Aorta (tissue), 5 donors: ENCODE results near the gene MANSC1. TPM values are rescaled to one million over a fixed set of nuclear protein-coding genes. Genes with fewer than 3 reads are reported as not detected.
A peak's percentile ranks its signal among the peaks of the same experiment; 100 is the strongest.

ENCODE experiments used
- ATAC-seq: fragments of 200-7000 bp; cut with Tn5 transposase; one replicate; pipeline ENCODE4 v1.9.1; 2022; ENCODE audit warnings: moderate library complexity; ENCODE audit not compliant: low FRiP score
- DNase-seq, 2 donors: peaks; one replicate each; pipeline ENCODE4 v3.0.0-alpha.2; 2020
- H3K27ac ChIP-seq, 2 donors: one replicate each; pipeline ENCODE4 v1.5.1; 2013; ENCODE audit warnings: low read length in 2 of 2, mild to moderate bottlenecking in 2 of 2, moderate library complexity in 2 of 2, control low read depth in 1 of 2, inconsistent platforms in 1 of 2, low read depth in 1 of 2
- H3K27me3 ChIP-seq, 2 donors: one replicate each; pipeline ENCODE4 v1.6.1; 2013; ENCODE audit warnings: control low read depth in 1 of 2, low read length in 1 of 2, mild to moderate bottlenecking in 1 of 2, moderate library complexity in 1 of 2; ENCODE audit not compliant: insufficient read depth in 2 of 2, control insufficient read depth in 1 of 2
- H3K36me3 ChIP-seq, 2 donors: one replicate each; pipeline ENCODE4 v1.6.1; 2013; ENCODE audit warnings: control low read depth in 1 of 2, low read length in 1 of 2, mild to moderate bottlenecking in 1 of 2; ENCODE audit not compliant: insufficient read depth in 2 of 2, control insufficient read depth in 1 of 2
- H3K4me1 ChIP-seq, 2 donors: one replicate each; pipeline ENCODE4 v1.6.1; 2013; ENCODE audit warnings: low read length in 2 of 2, control low read depth in 1 of 2, mild to moderate bottlenecking in 1 of 2, moderate library complexity in 1 of 2; ENCODE audit not compliant: insufficient read depth in 2 of 2, control insufficient read depth in 1 of 2
- H3K4me3 ChIP-seq, 2 donors: one replicate each; pipeline ENCODE4 v1.5.1; 2013; ENCODE audit warnings: low read length in 2 of 2, control low read depth in 1 of 2, mild to moderate bottlenecking in 1 of 2
- H3K9me3 ChIP-seq: one replicate; pipeline ENCODE4 v1.6.1; 2013; ENCODE audit warnings: mild to moderate bottlenecking, low read length; ENCODE audit not compliant: control insufficient read depth
- WGBS, 2 donors: extraction: QIAGEN DNeasy Blood & Tissue Kit; methylation state at CpG; one replicate each; pipeline ENCODE4 v1.1.7; 2013; 5-methylcytosine and 5-hydroxymethylcytosine counted together
- intact Hi-C, 2 donors: fragments of 100-400 bp; cut with DNase I; formaldehyde crosslinking; loops; one replicate each; pipeline versions ENCODE4 v1.14.2 to v1.15.0; 2022
- polyA plus RNA-seq, 2 donors: library from polyadenylated mRNA; stranded (reverse); fragments of 200-250 nt; gene quantifications; one replicate each; pipeline ENCODE4 v1.2.3, GENCODE V29; 2013
- total RNA-seq, 2 donors: library from RNA; stranded (reverse); fragmentation: NEBNext Ultra II Directional; extraction: Animal tissue kit (Norgen Biotek cat#: 25700); gene quantifications; one replicate each; pipeline ENCODE4 v1.2.1, GENCODE V29; 2021
- donor health status: healthy with polysubstance abuse.
- donor health status: Bipolar disorder and iron deficiency.
- donor health status: DM: no; HTN: no; CAD: no.
- donor health status: DM: no; HTN: no; CAD: no.
- donor health status: DM: yes; HTN: yes; CAD: no.

Gene MANSC1
- total and polyA plus RNA-seq, 4 donors = 18.8 to 38.1 (median 35.4) TPM

DNA sequence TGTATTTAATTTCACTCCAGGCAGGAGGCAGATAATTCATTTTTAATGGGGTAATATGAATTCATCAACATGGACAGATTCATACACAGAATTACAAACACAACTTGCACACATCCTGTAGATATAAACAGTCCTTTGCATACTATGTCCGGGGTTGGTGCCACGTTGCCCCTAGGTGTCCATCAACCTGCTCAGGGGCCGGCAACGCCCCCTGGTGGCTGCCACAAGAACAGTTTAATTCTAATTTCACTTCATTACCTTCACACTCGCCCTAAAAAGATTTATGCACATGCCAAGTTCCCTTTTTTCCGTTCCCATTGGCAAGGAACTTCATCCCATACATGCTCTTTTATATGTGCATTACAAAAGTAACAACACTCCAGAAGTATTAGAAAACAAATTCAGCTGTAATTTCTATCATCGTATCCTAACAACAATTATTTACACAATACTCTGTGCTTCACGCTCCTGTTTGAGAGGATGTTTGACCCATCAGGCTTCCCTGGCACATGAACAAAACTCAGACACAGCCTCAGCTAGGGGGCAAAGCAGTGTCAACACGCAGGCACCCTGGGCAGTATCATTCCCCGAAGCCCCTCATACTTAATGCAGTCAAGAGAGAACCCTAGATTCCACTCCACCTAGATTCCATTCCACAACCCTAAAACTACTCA, 15.5 kb downstream of the MANSC1 start:
- no peaks in the 10 kb centered on the region for H3K9me3 ChIP-seq
- WGBS, 2 donors = 32 to 35% methylated on average over 10 of the region's 10 CpGs
- ATAC-seq (peak; percentile 73), DNase-seq (peak; percentile 53 to 82)
- H3K27me3 ChIP-seq = no peaks in the 10 kb centered on the region
- intact Hi-C loops = loop anchor here in 1 of 2 donors (5.0 kb wide), 1 partner anchor 67 kb away; the partner anchor contains the start of gene LRP6
- peaks cover 2 to 6% of the 10 kb centered on the region in 2 donors for H3K4me1 ChIP-seq
- H3K27ac ChIP-seq = peak overlapping the region in 1 of 2 donors; percentile 32
- no peak overlapping the region for H3K4me3 ChIP-seq
- H3K36me3 ChIP-seq = peaks cover 0 to 2% of the 10 kb centered on the region in 2 donors

DNA sequence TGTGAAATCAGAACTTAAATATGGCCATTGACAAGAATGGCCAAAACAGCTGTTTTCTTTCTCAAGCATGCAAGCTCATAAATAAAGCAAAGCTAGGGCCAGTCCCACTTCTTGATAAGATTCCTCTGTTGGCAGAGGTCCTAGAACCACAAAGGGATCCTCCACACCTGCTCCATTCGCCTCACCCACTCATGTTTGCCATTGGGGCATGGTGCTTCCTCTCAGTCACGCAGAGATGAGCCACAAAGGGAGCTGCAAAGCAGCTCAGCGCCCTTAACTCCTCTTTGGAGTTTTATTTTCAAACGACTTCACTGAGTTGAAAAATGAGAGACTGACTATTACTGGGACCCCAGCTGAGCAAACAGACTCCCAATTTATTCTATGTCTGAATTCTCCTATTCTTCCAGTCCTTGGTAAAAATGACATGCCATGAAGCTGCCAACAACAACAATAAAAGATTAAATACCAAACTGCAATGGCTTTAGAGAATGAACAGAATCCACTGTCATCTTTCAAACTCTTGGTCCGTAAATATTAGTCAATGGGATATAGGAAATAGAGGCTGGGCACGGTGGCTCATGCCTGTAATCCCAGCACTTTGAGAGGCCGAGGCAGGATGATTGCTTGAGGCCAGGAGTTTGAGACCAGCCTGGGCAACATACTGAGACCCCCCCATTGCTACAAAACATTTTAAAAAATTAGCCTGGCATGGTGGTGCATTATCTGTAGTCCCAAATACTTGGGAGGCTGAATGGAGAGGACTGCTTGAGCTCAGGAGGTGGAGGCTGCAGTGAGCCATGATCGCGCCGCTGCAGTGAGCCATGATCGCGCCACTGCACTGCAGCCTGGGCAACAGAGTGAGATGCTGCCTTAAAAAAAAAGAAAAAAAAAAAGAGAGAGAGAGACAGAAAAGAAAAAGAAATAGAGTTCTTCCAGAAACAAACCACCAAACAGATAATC, 16.4 kb downstream of the MANSC1 start:
- Histone ChIP-seq H3K4me1 (peaks cover under 1 to 6% of the 10 kb centered on the region in 2 donors), H3K36me3 (peaks cover 0 to 2% of the 10 kb centered on the region in 2 donors), H3K27me3 (no peaks in the 10 kb centered on the region), H3K9me3 (no peaks in the 10 kb centered on the region), H3K27ac (peak overlapping the region in 1 of 2 donors; percentile 21), H3K4me3 (no peak overlapping the region)
- 52 to 56% methylated on average over 12 of the region's 12 CpGs for WGBS, 2 donors
- DNase-seq = no peak
- ATAC-seq = no peak
- intact Hi-C loops = loop anchor here in 1 of 2 donors (5.0 kb wide), 1 partner anchor 66 kb away; the partner anchor contains the start of gene LRP6

DNA sequence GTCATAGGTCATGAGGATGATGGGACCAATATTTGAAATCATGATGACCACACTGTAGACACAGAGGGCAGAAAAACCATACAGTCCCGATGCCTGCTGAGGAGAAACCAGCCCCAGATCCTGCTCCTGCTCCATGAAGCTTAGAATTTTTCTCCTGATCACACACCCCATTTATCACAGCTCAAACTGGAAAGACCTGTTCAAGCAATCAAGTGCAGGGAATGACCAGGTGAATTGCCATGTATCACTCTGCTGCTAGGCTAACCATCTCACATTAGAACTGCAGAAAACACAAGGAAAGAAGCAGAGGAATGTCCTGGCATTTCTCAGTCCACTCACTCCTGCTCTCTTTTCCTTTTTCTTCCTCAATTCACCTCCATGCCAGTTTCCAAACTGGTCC, 18.1 kb downstream of the MANSC1 start:
- Histone ChIP-seq H3K27me3 (no peaks in the 10 kb centered on the region), H3K4me1 (peaks cover 0 to 6% of the 10 kb centered on the region in 2 donors), H3K36me3 (peaks cover 0 to 2% of the 10 kb centered on the region in 2 donors), H3K27ac (peak overlapping the region in 1 of 2 donors; percentile 25), H3K9me3 (no peaks in the 10 kb centered on the region), H3K4me3 (no peak overlapping the region)
- DNase-seq (no peak), ATAC-seq (no peak)
- intact Hi-C loops = loop anchor here in 1 of 2 donors (5.0 kb wide), 1 partner anchor 65 kb away; the partner anchor contains the start of gene LRP6
- WGBS, 2 donors = 67 to 76% methylated on average over 1 of the region's 1 CpG

DNA sequence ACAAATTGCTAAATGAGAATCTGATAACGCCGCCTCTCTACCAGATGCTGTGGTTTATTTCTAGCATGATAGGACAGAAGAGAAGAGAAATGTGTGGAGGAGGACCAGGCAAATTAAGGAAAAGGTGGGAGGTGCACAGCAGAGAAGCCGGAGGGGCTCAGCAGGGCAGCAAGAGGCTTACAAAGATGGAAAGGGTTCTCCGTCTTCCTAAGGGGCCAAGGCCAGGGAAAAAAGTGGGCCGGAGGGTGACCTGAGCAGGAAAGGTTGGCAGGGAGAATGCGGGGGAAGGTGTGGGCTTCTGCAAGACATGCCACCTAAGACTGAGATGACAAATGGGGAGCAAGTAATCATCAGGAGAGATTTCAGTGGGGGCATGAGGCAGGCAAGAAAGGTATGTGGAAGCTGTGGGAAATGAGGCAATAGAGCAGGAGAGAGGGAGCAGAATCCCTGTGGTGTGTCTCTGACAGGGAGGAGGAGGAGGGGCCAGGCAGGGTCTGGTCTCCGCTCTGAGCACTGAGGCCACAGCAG, 18.7 kb downstream of the MANSC1 start:
- no peak for DNase-seq
- intact Hi-C loops = loop anchor here in 1 of 2 donors (5.0 kb wide), 1 partner anchor 64 kb away; the partner anchor contains the start of gene LRP6

DNA sequence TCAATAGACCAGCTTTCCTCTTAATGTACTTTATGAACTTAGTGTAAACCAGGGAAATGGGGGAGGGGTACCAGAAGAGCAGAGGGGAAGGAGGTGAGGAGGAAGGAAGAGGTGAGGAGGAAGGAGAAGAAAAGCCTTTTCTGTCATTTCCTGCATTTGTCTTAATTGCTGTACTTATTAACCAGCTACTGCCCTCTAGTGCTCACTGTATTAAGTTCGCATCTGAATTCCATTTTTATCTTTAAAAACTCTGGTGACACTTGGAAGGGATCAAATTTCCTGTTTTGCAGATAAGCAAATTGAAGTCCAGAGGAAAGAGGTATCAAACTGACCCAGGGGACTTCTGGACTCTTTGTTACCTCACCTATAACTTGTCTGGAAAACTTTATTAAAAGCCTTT, 22.2 kb downstream of the MANSC1 start:
- WGBS, 2 donors = 1 to 3% methylated on average over 1 of the region's 1 CpG

More for the DNA sequence above, 18.7 kb downstream of the MANSC1 start:
- WGBS, 2 donors = 91 to 92% methylated on average over 7 of the region's 7 CpGs
- Histone ChIP-seq H3K27ac (no peak overlapping the region), H3K27me3 (no peaks in the 10 kb centered on the region), H3K9me3 (no peaks in the 10 kb centered on the region), H3K4me1 (peaks cover 0 to 6% of the 10 kb centered on the region in 2 donors), H3K36me3 (peaks cover 0 to 2% of the 10 kb centered on the region in 2 donors), H3K4me3 (no peak overlapping the region)
- no peak for ATAC-seq

DNA sequence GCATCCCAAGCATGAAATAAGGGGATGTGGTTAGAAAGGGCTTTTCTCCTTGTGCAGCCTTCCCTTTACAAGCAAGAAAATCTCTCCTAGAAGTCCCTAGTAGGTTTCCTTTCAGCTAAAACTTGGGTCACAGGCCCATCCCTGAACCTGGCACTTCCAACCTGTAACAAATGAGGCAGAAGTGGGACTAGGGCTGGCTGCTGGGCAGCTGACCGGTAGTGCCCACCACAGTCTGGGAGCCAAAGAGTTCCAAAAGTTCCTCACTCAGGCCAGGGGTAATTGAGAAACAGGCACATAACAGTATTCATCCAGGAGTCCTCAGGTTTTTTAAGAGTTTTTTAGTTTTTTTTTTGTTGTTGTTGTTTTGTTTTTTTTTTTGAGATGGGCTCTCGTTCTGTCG, 23.8 kb downstream of the MANSC1 start:
- intact Hi-C loops = loop anchor here (2.0 to 10.0 kb wide), 3 partner anchors 61 to 244 kb away; partner anchors contain the start of gene LRP6 (in 1 of the 2)
- Histone ChIP-seq H3K4me3 (no peak overlapping the region), H3K27ac (no peak overlapping the region), H3K4me1 (no peaks in the 10 kb centered on the region), H3K27me3 (no peaks in the 10 kb centered on the region), H3K36me3 (peaks cover 0 to 4% of the 10 kb centered on the region in 2 donors), H3K9me3 (no peaks in the 10 kb centered on the region)
- DNase-seq (no peak), ATAC-seq (no peak)
- 86 to 95% methylated on average over 3 of the region's 3 CpGs for WGBS, 2 donors

More for the DNA sequence above, 22.2 kb downstream of the MANSC1 start:
- Histone ChIP-seq H3K4me1 (no peaks in the 10 kb centered on the region), H3K4me3 (no peak overlapping the region), H3K36me3 (peaks cover 0 to 4% of the 10 kb centered on the region in 2 donors), H3K27ac (no peak overlapping the region), H3K9me3 (no peaks in the 10 kb centered on the region), H3K27me3 (no peaks in the 10 kb centered on the region)
- DNase-seq (no peak), ATAC-seq (peak; percentile 68)
- intact Hi-C loops = loop anchor here (2.0 to 10.0 kb wide), 3 partner anchors 63 to 246 kb away; partner anchors contain the start of gene LRP6 (in 1 of the 2)

DNA sequence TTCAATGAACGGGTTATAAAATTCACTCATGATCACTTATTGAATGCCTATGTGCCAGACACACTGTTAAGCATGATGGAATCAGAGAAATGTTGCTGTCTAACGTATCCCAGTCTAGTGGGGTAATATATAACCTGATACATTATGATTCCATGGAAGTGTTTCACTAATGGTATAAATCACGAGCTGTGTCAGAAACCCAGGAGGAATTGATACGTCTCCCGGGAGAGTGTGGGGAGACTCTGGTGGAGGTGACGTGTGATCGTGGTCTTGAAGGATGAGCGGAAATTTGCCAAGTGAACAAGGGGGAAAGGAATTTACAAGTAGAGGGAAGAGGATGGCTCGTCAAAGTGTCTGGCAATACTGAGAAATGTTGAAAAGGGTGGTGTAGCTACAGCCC, 26.5 kb downstream of the MANSC1 start:
- H3K9me3 ChIP-seq = no peaks in the 10 kb centered on the region
- intact Hi-C loops = loop anchor here in 1 of 2 donors (10.0 kb wide), 1 partner anchor 59 kb away; the partner anchor contains the start of gene LRP6
- DNase-seq (no peak), ATAC-seq (no peak)
- H3K36me3 ChIP-seq = peaks cover 0 to 2% of the 10 kb centered on the region in 2 donors
- no peak overlapping the region for H3K27ac ChIP-seq
- H3K27me3 ChIP-seq = no peaks in the 10 kb centered on the region
- no peaks in the 10 kb centered on the region for H3K4me1 ChIP-seq
- WGBS, 2 donors = 76 to 85% methylated on average over 9 of the region's 9 CpGs
- no peak overlapping the region for H3K4me3 ChIP-seq

DNA sequence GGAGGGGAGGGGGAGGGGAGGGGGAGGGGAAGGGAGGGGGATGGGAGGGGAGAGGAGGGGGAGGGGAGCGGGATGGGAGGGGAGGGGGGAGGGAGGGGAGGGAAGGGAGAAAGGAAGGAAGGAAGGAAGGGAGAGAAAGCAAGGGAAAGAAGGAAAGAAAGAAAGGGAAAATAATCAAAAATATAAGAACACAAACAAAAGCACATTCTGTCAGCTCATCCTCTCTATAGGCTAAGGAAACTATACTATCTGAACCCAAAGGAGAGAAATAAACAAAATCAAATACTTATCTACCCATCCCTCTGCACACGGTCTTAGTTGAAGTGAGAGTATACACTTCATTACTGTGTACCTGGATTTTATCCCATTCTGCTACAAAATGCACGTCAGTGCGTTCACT, 26.9 kb downstream of the MANSC1 start:
- WGBS, 2 donors = 73 to 82% methylated on average over 3 to 4 of the region's 4 CpGs
- Histone ChIP-seq H3K36me3 (peaks cover 0 to 2% of the 10 kb centered on the region in 2 donors), H3K27ac (no peak overlapping the region), H3K4me1 (no peaks in the 10 kb centered on the region), H3K4me3 (no peak overlapping the region), H3K9me3 (no peaks in the 10 kb centered on the region), H3K27me3 (no peaks in the 10 kb centered on the region)
- ATAC-seq (no peak), DNase-seq (no peak)
- intact Hi-C loops = loop anchor here in 1 of 2 donors (10.0 kb wide), 1 partner anchor 58 kb away; the partner anchor contains the start of gene LRP6
